NCI-H524 (cell line): ENCODE data around the gene SELENOP.
"Not testable (repeated sequence)": the region's sequence is repeated elsewhere in the genome, so short reads cannot be mapped to it uniquely, and the experiment has no call there.

Experiments used
- DNase-seq, 2 experiments: peaks; one replicate each; lab custom pipeline; 2025; lab: John Stamatoyannopoulos, UW

The SELENOP gene

GRCh38 chr5:42826757-42827515, 15.2 kb upstream of the SELENOP start:
- DNase-seq: no peak

GRCh38 chr5:42825422-42826148, 13.9 kb upstream of the SELENOP start:
- no peak for DNase-seq

GRCh38 chr5:42824347-42824976, 12.8 kb upstream of the SELENOP start:
- DNase-seq: no peak

- DNase-seq: no peak
Observed at GRCh38 chr5:42822548-42822947, 10.9 kb upstream of the SELENOP start.

GRCh38 chr5:42819745-42820144, 8.1 kb upstream of the SELENOP start:
- no peak for DNase-seq

- DNase-seq: not testable (repeated sequence)
Observed at GRCh38 chr5:42816546-42816945, 4.9 kb upstream of the SELENOP start.

GRCh38 chr5:42813533-42813932, 1.8 kb upstream of the SELENOP start:
- DNase-seq: no peak

GRCh38 chr5:42812620-42813019, 928 bp upstream of the SELENOP start:
- no peak for DNase-seq

- no peak for DNase-seq
Observed at GRCh38 chr5:42810834-42811590, 680 bp downstream of the SELENOP start.

- no peak for DNase-seq
Observed at GRCh38 chr5:42808888-42809611, 2.6 kb downstream of the SELENOP start.

- DNase-seq: no peak
Observed at GRCh38 chr5:42807722-42808447, 3.8 kb downstream of the SELENOP start.

GRCh38 chr5:42806701-42807262, 4.9 kb downstream of the SELENOP start:
- no peak for DNase-seq

- DNase-seq: no peak
Observed at GRCh38 chr5:42806004-42806700, 5.5 kb downstream of the SELENOP start.

- DNase-seq: no peak
Observed at GRCh38 chr5:42804717-42805339, 6.9 kb downstream of the SELENOP start.

GRCh38 chr5:42801516-42802166, 10.1 kb downstream of the SELENOP start:
- DNase-seq: no peak

- DNase-seq: no peak
Observed at GRCh38 chr5:42800748-42801330, 10.9 kb downstream of the SELENOP start.

- no peak for DNase-seq
Observed at GRCh38 chr5:42799668-42800114, 12.0 kb downstream of the SELENOP start.

GRCh38 chr5:42799241-42799608, 12.5 kb downstream of the SELENOP start:
- no peak for DNase-seq
